Caco-2 (cell line): Measurements from ENCODE around the gene FSD1. TPM values are rescaled to one million over a fixed set of nuclear protein-coding genes. Genes with fewer than 3 reads are reported as not detected.

ENCODE experiments used
- BruUV-seq: library from RNA; stranded (reverse); fragments of 400-500 nt; replicated peaks from 2 replicates; lab custom pipeline; 2021; lab: Mats Ljungman, UMichigan
- CTCF ChIA-PET: fragments of 300-600 bp; sonication (Branson Sonifier 250); formaldehyde crosslinking; loops from one replicate; lab custom pipeline; 2022; ENCODE audit warnings: antibody characterized with exemption; lab: Charles Lee
- POLR2A ChIA-PET: fragments of 300-600 bp; sonication (Branson Sonifier 250); formaldehyde crosslinking; loops from one replicate; lab custom pipeline; 2022; ENCODE audit warnings: antibody characterized with exemption; lab: Charles Lee
- DNase-seq, 2 experiments: peaks; one replicate each; pipeline versions ENCODE4 v3.0.0 to v3.0.0-alpha.2; 2020 to 2022
- H3K27me3 ChIP-seq: replicated peaks from 2 replicates; pipeline ENCODE4 v1.6.0; 2011; ENCODE audit warnings: low read length; ENCODE audit not compliant: control insufficient read depth, insufficient read depth
- H3K36me3 ChIP-seq: 2 replicates; pipeline ENCODE4 v1.5.1; 2011; ENCODE audit warnings: low read length; ENCODE audit not compliant: control insufficient read depth, insufficient read depth
- H3K4me1 ChIP-seq: fragments of 250-450 bp; sonication (Bioruptor Pico); 2 replicates; pipeline ENCODE4 v1.5.1; 2020; ENCODE audit warnings: mild to moderate bottlenecking
- H3K4me3 ChIP-seq: 2 replicates; pipeline ENCODE4 v1.5.1; 2011; ENCODE audit warnings: low read depth, mild to moderate bottlenecking, control low read depth, low read length
- H3K9me3 ChIP-seq: fragments of 250-450 bp; sonication (Bioruptor Pico); 2 replicates; pipeline ENCODE4 v1.5.1; 2020; ENCODE audit warnings: mild to moderate bottlenecking, moderate library complexity
- H3K27ac Mint-ChIP-seq: one replicate; pipeline ENCODE4 v1.8.0; 2022; ENCODE audit warnings: mixed read lengths; ENCODE audit not compliant: unreplicated experiment
- H3K27me3 Mint-ChIP-seq: one replicate; pipeline ENCODE4 v1.8.0; 2022; ENCODE audit warnings: mixed read lengths; ENCODE audit not compliant: insufficient read depth, unreplicated experiment
- H3K36me3 Mint-ChIP-seq: one replicate; pipeline ENCODE4 v1.8.0; 2022; ENCODE audit warnings: mild to moderate bottlenecking, mixed read lengths; ENCODE audit not compliant: insufficient read depth, unreplicated experiment
- H3K4me1 Mint-ChIP-seq: one replicate; pipeline ENCODE4 v1.8.0; 2022; ENCODE audit warnings: low read depth, mixed read lengths; ENCODE audit not compliant: unreplicated experiment
- H3K4me3 Mint-ChIP-seq: one replicate; pipeline ENCODE4 v1.8.0; 2022; ENCODE audit warnings: mild to moderate bottlenecking, moderate library complexity, mixed read lengths; ENCODE audit not compliant: unreplicated experiment
- H3K9me3 Mint-ChIP-seq: one replicate; pipeline ENCODE4 v1.8.0; 2022; ENCODE audit warnings: mixed read lengths; ENCODE audit not compliant: unreplicated experiment
- CTCF ChIP-seq, 2 experiments: fragments of 200-600 bp in 1 of 2; IDR thresholded peaks; 1 replicate in 1 of 2; 2 replicates in 1 of 2; pipeline versions ENCODE4 v1.5.1 to v1.8.0; 2011 to 2022; ENCODE audit warnings: antibody characterized with exemption in 1 of 2, control low read depth in 1 of 2, inconsistent platforms in 1 of 2, low read depth in 1 of 2, low read length in 1 of 2, mild to moderate bottlenecking in 1 of 2, moderate library complexity in 1 of 2; ENCODE audit not compliant: insufficient read depth in 1 of 2, severe bottlenecking in 1 of 2, unreplicated experiment in 1 of 2
- intact Hi-C: fragments of 100-400 bp; cut with micrococcal nuclease; formaldehyde crosslinking; loops from one replicate; pipeline ENCODE4 v1.10.0; 2022; ENCODE audit not compliant: unreplicated experiment
- total RNA-seq: library from RNA; stranded (reverse); gene quantifications from 2 replicates; pipeline ENCODE4 v1.2.3, GENCODE V29; 2022

Gene FSD1
- total RNA-seq, 1 experiment from 2014 or later: 9.0 TPM

DNA sequence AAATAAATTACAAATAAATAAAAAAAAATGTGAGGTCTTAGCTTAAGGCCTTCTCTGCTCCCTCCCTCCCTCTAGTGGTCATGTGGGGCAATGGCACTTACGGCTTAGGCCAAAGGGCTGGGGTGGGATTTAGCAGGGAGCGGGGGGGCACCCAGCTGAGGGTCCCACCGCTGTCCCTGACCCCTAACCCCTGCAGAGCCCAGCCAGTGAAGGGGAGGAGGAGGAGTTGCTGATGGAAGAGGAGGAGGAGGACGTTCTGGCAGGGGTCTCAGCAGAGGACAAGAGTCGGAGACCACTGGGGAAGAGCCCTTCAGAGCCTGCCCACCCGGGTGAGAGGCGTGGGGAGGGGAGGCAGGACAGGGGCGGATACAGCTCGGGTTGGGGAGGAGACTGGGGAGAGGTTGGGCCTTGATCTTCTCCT, 48.3 kb downstream of the FSD1 start:
- Mint-ChIP-seq H3K27ac (no peak overlapping the region), H3K27me3 (no peaks in the 10 kb centered on the region), H3K36me3 (peaks cover 44% of the 10 kb centered on the region), H3K4me3 (no peak overlapping the region), H3K4me1 (no peaks in the 10 kb centered on the region), H3K9me3 (no peaks in the 10 kb centered on the region)
- TF ChIP-seq CTCF (IDR thresholded peaks at IDR 0.05; ENCODE audit: insufficient read depth in 1 of 2, low read depth in 1 of 2, low read length in 1 of 2, severe bottlenecking in 1 of 2, unreplicated experiment in 1 of 2): peak; percentile 83 to 84
- H3K27me3 ChIP-seq: no peaks in the 10 kb centered on the region
- DNase-seq: peak in 1 of 2 experiments; percentile 64
- no TSS peak for BruUV-seq
- no peaks in the 10 kb centered on the region; the same call in 1 of the 2 replicates for H3K36me3 ChIP-seq
- POLR2A ChIA-PET: interaction anchor here (0.8 to 1.0 kb wide), 2 partner anchors 9 to 10 kb away, joined by 5 to 15 read pairs; partner anchors contain the start of gene MPND
- no peak overlapping the region for H3K4me3 ChIP-seq
- H3K4me1 ChIP-seq: no peaks in the 10 kb centered on the region
- CTCF ChIA-PET: interaction anchor here (0.6 to 2.1 kb wide), 9 partner anchors 9 to 512 kb away, joined by 3 to 34 read pairs (median 6); partner anchors contain the start of genes CHAF1A and MPND
- intact Hi-C loops: loop anchor here (1.0 kb wide), 1 partner anchor 85 kb away; no protein-coding TSS in a partner anchor
- no peaks in the 10 kb centered on the region for H3K9me3 ChIP-seq

GRCh38 chr19:4354282-4354681, 49.9 kb downstream of the FSD1 start:
- H3K4me3 ChIP-seq: no peak overlapping the region
- BruUV-seq: no TSS peak
- Mint-ChIP-seq H3K36me3 (peaks cover 51% of the 10 kb centered on the region), H3K27ac (no peak overlapping the region), H3K27me3 (no peaks in the 10 kb centered on the region), H3K9me3 (no peaks in the 10 kb centered on the region), H3K4me3 (no peak overlapping the region), H3K4me1 (no peaks in the 10 kb centered on the region)
- DNase-seq: no peak
- no peaks in the 10 kb centered on the region for H3K4me1 ChIP-seq
- POLR2A ChIA-PET: no interaction called here
- H3K36me3 ChIP-seq: no peaks in the 10 kb centered on the region; the same call in 1 of the 2 replicates
- H3K27me3 ChIP-seq: no peaks in the 10 kb centered on the region
- TF ChIP-seq CTCF (IDR thresholded peaks at IDR 0.05; ENCODE audit: insufficient read depth in 1 of 2, low read depth in 1 of 2, low read length in 1 of 2, severe bottlenecking in 1 of 2, unreplicated experiment in 1 of 2): no peak
- CTCF ChIA-PET: interaction anchor here (0.6 to 0.9 kb wide), 2 partner anchors 87 to 88 kb away, joined by 3 read pairs; no protein-coding TSS in a partner anchor
- intact Hi-C loops: no loop called here
- no peaks in the 10 kb centered on the region for H3K9me3 ChIP-seq

DNA sequence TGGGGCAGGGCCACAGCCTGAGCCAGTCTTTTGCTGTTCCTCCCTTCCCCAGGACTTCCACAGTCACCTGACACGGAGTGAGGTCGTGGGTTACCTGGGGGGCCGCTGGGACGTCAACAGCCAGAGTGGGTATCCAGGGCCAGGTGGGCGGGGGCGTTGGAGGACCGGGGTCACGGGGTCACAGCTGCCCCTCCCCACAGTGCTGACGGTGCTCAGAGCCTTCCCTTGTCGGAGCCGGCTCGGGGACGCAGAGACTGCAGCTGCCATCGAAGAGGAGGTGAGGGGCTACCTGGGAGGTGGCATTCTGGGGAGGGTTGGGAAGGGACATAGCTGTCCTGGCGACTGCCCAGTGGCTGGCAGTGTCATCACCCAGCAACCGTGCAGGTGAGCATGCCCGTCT, 50.5 kb downstream of the FSD1 start:
- no TSS peak for BruUV-seq
- intact Hi-C loops: no loop called here
- H3K27me3 ChIP-seq: no peaks in the 10 kb centered on the region
- DNase-seq: no peak
- Mint-ChIP-seq H3K27ac (no peak overlapping the region), H3K36me3 (peaks cover 58% of the 10 kb centered on the region), H3K4me1 (no peaks in the 10 kb centered on the region), H3K9me3 (no peaks in the 10 kb centered on the region), H3K27me3 (no peaks in the 10 kb centered on the region), H3K4me3 (no peak overlapping the region)
- no peaks in the 10 kb centered on the region; the same call in 1 of the 2 replicates for H3K36me3 ChIP-seq
- no peak overlapping the region for H3K4me3 ChIP-seq
- ChIA-PET POLR2A (no interaction called here), CTCF (interaction anchor here (0.9 kb wide), 1 partner anchor 88 kb away, joined by 3 read pairs; no protein-coding TSS in a partner anchor)
- no peaks in the 10 kb centered on the region for H3K9me3 ChIP-seq
- no peak for TF ChIP-seq CTCF (IDR thresholded peaks at IDR 0.05; ENCODE audit: insufficient read depth in 1 of 2, low read depth in 1 of 2, low read length in 1 of 2, severe bottlenecking in 1 of 2, unreplicated experiment in 1 of 2)
- no peaks in the 10 kb centered on the region for H3K4me1 ChIP-seq
